NB4 (cell line): ENCODE data around the gene WFDC8.

Experiments
- DNase-seq: peaks from one replicate; pipeline ENCODE4 v3.0.0; 2010; ENCODE audit warnings: low read depth
- H3K4me3 ChIP-seq: one replicate; pipeline ENCODE4 v1.5.1; 2011; ENCODE audit warnings: mild to moderate bottlenecking, low read depth, low read length, moderate library complexity
- MYC ChIP-seq: IDR thresholded peaks from 2 replicates; pipeline ENCODE4 v1.6.1; 2011; ENCODE audit warnings: low read depth, low read length
- POLR2A ChIP-seq: IDR thresholded peaks from 2 replicates; pipeline ENCODE4 v1.6.1; 2011; ENCODE audit warnings: mild to moderate bottlenecking; ENCODE audit not compliant: insufficient read length; ENCODE audit errors: extremely low read depth
- TF ChIP-seq, protein P1 (sequence below): IDR thresholded peaks from 2 replicates; pipeline ENCODE4 v1.6.1; 2011; ENCODE audit warnings: low read depth, low read length
- TF ChIP-seq, protein P2 (sequence below): IDR thresholded peaks from one replicate; pipeline ENCODE4 v1.5.1; 2012; ENCODE audit warnings: low read depth, low read length

Gene WFDC8

DNA sequence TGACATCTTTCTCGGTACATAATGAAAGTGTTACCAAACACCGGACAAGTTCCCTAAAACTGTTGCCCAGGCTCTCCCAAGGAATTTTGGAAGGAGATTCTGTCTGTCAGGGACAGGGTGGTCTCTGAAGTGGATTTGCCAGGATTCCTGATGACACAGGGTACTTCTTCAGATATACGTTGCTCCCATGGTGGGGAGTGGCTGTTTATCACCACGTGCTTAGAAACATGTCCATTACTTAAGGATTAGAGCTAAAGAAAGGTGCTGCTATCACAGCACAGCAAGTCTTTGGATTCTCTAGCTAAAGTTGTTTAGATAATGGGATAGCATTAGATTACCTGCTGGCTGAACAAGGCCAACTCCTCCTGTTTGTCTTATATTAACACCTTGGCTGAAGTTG lies 70.0 kb downstream of the WFDC8 start:
- TF ChIP-seq MYC (no peak), POLR2A (no peak)
- TF ChIP-seq, protein P1, sequence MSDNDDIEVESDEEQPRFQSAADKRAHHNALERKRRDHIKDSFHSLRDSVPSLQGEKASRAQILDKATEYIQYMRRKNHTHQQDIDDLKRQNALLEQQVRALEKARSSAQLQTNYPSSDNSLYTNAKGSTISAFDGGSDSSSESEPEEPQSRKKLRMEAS = no peak
- TF ChIP-seq, protein P2, sequence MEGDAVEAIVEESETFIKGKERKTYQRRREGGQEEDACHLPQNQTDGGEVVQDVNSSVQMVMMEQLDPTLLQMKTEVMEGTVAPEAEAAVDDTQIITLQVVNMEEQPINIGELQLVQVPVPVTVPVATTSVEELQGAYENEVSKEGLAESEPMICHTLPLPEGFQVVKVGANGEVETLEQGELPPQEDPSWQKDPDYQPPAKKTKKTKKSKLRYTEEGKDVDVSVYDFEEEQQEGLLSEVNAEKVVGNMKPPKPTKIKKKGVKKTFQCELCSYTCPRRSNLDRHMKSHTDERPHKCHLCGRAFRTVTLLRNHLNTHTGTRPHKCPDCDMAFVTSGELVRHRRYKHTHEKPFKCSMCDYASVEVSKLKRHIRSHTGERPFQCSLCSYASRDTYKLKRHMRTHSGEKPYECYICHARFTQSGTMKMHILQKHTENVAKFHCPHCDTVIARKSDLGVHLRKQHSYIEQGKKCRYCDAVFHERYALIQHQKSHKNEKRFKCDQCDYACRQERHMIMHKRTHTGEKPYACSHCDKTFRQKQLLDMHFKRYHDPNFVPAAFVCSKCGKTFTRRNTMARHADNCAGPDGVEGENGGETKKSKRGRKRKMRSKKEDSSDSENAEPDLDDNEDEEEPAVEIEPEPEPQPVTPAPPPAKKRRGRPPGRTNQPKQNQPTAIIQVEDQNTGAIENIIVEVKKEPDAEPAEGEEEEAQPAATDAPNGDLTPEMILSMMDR = no peak
- DNase-seq = no peak
- H3K4me3 ChIP-seq = no peak overlapping the region

DNA sequence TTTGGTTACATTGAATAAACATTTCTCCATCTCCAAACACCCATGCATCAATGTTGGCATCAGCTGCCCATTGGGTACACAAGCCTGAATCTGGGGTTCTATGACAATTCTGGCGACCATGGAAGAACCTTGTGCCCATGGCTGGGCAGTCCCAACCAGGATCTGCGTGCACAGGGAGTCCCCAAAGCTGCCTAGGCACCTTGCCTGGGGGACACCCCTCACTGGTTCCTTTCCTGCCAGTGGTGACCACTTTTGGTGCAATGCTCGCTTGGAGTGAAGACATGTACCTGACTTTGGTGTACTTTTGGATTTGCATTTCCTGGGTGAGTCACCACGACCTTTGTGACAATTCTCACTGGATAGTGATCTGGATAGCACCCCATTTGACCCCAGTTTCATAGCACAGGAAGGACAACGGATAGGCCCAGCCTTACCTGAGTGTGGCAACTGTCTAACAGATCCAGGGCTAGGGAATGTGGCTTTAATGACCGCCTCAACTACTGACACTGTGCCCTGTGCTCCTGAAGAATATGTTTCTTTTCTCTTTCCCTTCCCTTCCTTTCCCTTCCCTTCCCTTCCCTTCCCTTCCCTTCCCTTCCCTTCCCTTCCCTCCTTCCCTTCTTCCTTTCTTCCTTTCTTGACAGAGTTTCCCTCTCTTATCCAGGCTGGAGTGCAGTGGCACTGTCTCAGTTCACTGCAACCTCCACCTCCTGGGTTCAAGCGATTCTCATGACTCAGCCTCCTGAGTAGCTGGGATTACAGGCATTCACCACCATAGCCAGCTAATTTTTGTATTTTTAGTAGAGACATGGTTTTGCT lies 70.8 kb downstream of the WFDC8 start:
- DNase-seq = no peak

DNA sequence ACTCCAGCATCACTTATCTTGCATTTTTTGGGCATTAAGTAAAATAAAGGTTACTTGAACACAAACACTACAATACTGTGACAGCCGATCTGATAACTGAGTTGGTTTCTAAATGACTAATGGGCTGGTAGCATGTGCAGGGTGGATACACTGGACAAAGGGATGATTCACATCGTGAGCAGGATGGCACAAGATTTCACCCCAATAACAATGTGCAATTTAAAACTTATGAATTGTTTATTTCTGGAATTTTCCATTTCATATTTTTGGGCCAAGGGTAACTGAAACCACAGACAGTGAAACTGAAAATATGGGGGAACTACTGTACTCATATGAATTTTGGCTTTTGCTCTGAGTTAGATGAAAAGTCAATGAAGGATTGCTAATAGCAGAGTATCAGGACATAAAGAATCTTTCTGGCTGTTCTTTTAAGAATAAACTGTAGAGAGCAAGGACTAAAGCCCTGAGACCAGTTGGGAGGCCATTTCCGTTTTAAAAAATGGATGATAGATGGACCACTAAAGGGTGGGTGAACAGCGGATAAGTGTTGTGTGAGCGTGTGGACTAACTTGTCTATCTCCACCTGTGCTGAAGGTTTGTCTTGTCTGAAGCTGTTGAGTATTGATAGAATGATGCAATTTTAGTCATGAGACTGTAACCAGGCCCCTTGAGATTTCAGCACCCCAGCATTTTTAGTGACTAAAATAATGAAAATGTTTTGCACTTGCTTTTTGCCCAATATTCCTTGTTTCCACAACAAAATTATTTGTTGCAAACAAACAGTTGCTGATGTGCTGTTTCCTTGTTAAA lies 71.9 kb downstream of the WFDC8 start:
- TF ChIP-seq, protein P2 = no peak
- TF ChIP-seq POLR2A = no peak
- TF ChIP-seq, protein P1 = no peak
- no peak for TF ChIP-seq MYC
- no peak overlapping the region for H3K4me3 ChIP-seq
- DNase-seq = no peak

More for the DNA sequence above, 70.8 kb downstream of the WFDC8 start:
- TF ChIP-seq, protein P2 = no peak
- TF ChIP-seq, protein P1 = no peak
- TF ChIP-seq POLR2A (no peak), MYC (no peak)
- H3K4me3 ChIP-seq = no peak overlapping the region

DNA sequence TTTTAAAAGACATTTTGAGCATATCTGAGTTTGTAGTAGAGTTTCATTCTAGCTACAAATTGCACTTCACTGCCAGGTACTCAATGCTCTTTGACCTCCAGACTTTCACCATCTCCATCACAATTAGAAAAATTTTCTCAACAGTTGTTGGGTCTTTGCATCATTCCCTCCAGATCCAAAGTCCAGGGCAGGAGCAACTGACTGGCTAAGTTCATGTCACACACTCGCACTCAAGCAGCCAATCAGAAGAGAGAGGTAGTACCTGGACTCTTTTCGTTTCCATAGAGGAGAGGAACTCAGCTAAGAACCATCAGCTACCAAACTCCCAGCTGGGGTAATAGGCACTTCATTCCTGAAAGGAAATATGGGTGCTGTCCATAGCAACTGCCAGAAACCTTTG lies 72.7 kb downstream of the WFDC8 start:
- TF ChIP-seq, protein P1 = no peak
- TF ChIP-seq MYC = no peak
- no peak for TF ChIP-seq POLR2A
- TF ChIP-seq, protein P2 = no peak
- DNase-seq = no peak
- no peak overlapping the region for H3K4me3 ChIP-seq

DNA sequence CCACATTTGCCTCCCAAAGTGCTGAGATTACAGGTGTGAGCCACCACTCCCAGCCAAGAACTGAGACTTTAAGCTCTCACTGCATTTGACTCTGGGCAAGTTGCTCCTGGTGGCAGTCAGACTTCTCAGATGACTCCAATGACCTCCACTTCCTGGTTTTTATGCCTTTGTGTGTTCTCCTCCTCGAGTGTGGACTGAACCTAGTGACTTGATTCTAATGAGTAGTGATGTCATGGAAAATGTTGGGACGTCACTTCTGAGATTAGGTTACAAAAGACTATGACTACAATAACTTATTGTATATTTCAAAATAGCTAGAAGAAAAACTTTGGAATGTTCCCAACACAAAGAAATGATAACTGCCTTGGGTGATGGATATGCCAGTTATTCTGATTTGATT lies 75.7 kb downstream of the WFDC8 start:
- DNase-seq = no peak
- H3K4me3 ChIP-seq = no peak overlapping the region
- TF ChIP-seq, protein P2 = no peak
- TF ChIP-seq, protein P1 = no peak
- TF ChIP-seq POLR2A (no peak), MYC (no peak)
